Epithelial cell of esophagus (primary cell): ENCODE results near the gene HSD11B2.

ENCODE experiments used
- DNase-seq: peaks from one replicate; pipeline ENCODE4 v3.0.0; 2010; ENCODE audit warnings: low read depth
- H3K4me3 ChIP-seq: 2 replicates; pipeline ENCODE4 v1.5.1; 2011; ENCODE audit warnings: mild to moderate bottlenecking, low read length, control low read depth
- TF ChIP-seq, protein P1 (sequence below): IDR thresholded peaks from 2 replicates; pipeline ENCODE4 v1.5.1; 2011; ENCODE audit warnings: low read depth, mild to moderate bottlenecking, low read length, control low read depth, inconsistent platforms; ENCODE audit not compliant: insufficient read depth; ENCODE audit errors: missing control alignments

HSD11B2 gene

DNA sequence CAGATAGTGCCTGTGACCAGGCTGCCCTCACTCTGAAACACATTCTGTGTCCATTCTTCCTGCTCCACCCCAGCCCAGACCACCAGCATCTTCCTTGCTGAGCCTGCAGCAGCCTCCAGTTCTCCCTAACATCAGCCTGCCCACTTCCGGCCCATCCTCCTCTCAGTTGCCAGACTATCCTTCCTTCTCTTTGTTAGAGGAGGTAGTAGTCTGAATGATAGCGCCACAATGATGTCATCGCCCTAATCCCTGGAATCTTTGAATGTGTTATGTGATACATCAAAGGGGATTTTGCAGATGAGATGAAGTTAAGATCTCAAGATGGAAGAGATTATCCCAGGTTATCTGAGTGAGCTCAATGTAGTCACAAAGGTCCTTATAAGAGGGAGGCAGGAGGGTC, 11.4 kb upstream of the HSD11B2 start:
- TF ChIP-seq, protein P1, sequence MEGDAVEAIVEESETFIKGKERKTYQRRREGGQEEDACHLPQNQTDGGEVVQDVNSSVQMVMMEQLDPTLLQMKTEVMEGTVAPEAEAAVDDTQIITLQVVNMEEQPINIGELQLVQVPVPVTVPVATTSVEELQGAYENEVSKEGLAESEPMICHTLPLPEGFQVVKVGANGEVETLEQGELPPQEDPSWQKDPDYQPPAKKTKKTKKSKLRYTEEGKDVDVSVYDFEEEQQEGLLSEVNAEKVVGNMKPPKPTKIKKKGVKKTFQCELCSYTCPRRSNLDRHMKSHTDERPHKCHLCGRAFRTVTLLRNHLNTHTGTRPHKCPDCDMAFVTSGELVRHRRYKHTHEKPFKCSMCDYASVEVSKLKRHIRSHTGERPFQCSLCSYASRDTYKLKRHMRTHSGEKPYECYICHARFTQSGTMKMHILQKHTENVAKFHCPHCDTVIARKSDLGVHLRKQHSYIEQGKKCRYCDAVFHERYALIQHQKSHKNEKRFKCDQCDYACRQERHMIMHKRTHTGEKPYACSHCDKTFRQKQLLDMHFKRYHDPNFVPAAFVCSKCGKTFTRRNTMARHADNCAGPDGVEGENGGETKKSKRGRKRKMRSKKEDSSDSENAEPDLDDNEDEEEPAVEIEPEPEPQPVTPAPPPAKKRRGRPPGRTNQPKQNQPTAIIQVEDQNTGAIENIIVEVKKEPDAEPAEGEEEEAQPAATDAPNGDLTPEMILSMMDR = no peak
- no peak for DNase-seq
- H3K4me3 ChIP-seq = no peak overlapping the region

- no peak overlapping the region for H3K4me3 ChIP-seq
- DNase-seq = no peak
- TF ChIP-seq, protein P1 = no peak
These were observed 11.0 kb upstream of the HSD11B2 start for GRCh38 chr16:67419931-67420330.

- DNase-seq = no peak
- TF ChIP-seq, protein P1 = no peak
- no peak overlapping the region for H3K4me3 ChIP-seq
These were observed 9.9 kb upstream of the HSD11B2 start for GRCh38 chr16:67421030-67421429.

- no peak for DNase-seq
- TF ChIP-seq, protein P1 = no peak
- no peak overlapping the region for H3K4me3 ChIP-seq
These were observed 7.9 kb upstream of the HSD11B2 start for GRCh38 chr16:67423015-67423414.

DNA sequence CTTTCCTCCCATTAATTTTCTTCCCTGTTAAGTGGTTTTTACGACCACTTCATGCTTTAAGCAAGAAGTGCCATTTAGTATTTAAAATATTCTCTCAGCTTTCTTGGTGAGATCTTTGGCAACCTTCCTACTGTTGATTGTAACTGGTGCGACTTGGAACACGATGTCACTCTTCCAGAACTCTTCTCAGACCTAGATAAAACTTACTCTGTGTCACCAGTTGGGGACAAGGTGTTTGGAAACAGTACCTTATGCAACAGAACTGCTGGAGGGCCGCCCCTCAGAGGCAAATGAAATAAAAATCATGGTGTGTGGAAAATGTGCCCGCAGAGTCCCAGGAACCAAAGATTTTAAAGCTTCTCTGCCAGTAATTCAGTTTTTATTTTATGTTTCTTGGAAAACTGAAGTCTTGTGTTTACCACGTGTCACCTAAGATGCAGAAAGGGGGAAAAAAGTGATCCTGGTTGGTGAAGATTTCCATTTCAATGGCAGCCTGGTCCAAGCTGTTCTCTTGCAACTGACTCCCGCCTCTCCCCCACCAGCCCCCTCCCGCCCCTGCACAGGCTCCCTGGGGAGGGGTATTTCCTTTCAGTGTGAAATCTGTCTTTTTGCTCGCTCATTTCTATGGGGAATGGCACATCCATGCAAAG, 7.2 kb upstream of the HSD11B2 start:
- H3K4me3 ChIP-seq = no peak overlapping the region
- no peak for DNase-seq
- TF ChIP-seq, protein P1 = no peak

- no peak overlapping the region for H3K4me3 ChIP-seq
- DNase-seq = no peak
- TF ChIP-seq, protein P1 = no peak
These were observed 6.7 kb upstream of the HSD11B2 start for GRCh38 chr16:67424261-67424615.

DNA sequence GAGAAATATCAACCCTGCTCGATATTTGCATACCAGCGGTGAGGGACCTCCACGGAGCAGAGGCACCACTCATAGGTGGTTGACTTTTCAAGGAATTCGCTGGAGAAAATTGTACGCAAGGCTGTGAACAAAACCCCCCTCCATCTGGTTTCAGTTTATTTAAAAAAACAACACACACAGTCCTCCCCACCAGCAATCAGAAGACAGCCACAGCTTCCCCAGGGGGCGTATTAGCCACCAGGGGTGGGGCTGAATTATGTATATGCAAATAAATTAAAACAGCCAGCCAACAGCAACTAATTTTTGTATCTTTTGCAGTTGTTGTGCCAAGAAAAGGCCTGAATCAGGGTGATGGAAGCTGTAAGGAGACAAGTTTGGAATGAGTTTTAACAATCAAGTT, 5.9 kb upstream of the HSD11B2 start:
- no peak for DNase-seq
- TF ChIP-seq, protein P1 = no peak
- no peak overlapping the region for H3K4me3 ChIP-seq
